ENCODE results near the gene RALGAPA1.

DNA sequence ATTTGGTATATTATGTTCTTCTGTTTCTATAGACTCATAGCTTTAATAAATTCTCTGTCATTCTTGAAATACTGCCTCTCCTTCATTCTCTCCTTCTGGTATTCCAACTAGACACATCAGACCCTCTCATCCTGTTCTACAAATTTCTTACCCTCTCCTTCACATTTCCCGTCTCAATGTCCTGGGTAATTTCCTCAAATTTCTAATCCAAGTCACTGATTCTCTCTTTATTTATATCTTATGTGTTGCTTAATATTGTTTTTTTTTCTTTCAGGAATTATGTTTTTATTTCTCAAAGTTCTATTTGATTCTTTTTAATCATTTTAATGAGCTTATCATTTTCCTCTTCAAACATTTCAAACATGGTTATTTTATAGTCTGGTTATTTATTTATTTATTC is 94.0 kb downstream of the RALGAPA1 start:
- TF ChIP-seq MXI1 (IDR thresholded peaks at IDR 0.05; ENCODE audit: low read depth, low read length) = no peak
- TF ChIP-seq, protein P1, sequence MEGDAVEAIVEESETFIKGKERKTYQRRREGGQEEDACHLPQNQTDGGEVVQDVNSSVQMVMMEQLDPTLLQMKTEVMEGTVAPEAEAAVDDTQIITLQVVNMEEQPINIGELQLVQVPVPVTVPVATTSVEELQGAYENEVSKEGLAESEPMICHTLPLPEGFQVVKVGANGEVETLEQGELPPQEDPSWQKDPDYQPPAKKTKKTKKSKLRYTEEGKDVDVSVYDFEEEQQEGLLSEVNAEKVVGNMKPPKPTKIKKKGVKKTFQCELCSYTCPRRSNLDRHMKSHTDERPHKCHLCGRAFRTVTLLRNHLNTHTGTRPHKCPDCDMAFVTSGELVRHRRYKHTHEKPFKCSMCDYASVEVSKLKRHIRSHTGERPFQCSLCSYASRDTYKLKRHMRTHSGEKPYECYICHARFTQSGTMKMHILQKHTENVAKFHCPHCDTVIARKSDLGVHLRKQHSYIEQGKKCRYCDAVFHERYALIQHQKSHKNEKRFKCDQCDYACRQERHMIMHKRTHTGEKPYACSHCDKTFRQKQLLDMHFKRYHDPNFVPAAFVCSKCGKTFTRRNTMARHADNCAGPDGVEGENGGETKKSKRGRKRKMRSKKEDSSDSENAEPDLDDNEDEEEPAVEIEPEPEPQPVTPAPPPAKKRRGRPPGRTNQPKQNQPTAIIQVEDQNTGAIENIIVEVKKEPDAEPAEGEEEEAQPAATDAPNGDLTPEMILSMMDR (IDR thresholded peaks at IDR 0.05) = no peak
- no peak for TF ChIP-seq EP300 (IDR thresholded peaks at IDR 0.05; ENCODE audit: borderline replicate concordance in 1 of 2, low read depth in 1 of 2, low read length in 1 of 2)
